Breast epithelium (tissue), 4 donors: ENCODE data around the gene RUNX3. TPM values are rescaled to one million over a fixed set of nuclear protein-coding genes. Genes with fewer than 3 reads are reported as not detected.
A peak's percentile ranks its signal among the peaks of the same experiment; 100 is the strongest.
"Not testable (repeated sequence)": the region's sequence is repeated elsewhere in the genome, so short reads cannot be mapped to it uniquely, and the experiment has no call there.

Experiments used
- DNase-seq, 2 donors: peaks; one replicate each; pipeline ENCODE4 v3.0.0-alpha.2; 2019; ENCODE audit warnings: low spot score in 2 of 2
- H3K27ac ChIP-seq, 2 donors: fragments of 200-600 bp; sonication (generic) in 1 of 2; one replicate each; pipeline ENCODE4 v1.5.1; 2016 to 2019; ENCODE audit warnings: mild to moderate bottlenecking in 1 of 2
- H3K27me3 ChIP-seq, 2 donors: fragments of 200-600 bp; sonication (generic) in 1 of 2; one replicate each; pipeline versions ENCODE4 v1.5.1 to v1.6.0; 2017 to 2019; ENCODE audit warnings: control low read depth in 1 of 2, mild to moderate bottlenecking in 1 of 2
- H3K36me3 ChIP-seq: fragments of 200-600 bp; one replicate; pipeline ENCODE4 v1.5.1; 2019
- H3K4me1 ChIP-seq, 2 donors: fragments of 200-600 bp; sonication (generic); one replicate each; pipeline ENCODE4 v1.5.1; 2016 to 2019; ENCODE audit warnings: control low read depth in 1 of 2
- H3K4me3 ChIP-seq, 3 donors: fragments of 200-600 bp; sonication (generic); 1 replicate in 2 of 3; 2 replicates in 1 of 3; pipeline ENCODE4 v1.5.1; 2016 to 2019; ENCODE audit warnings: mild to moderate bottlenecking in 3 of 3, moderate library complexity in 2 of 3
- H3K9me3 ChIP-seq, 2 donors: fragments of 200-600 bp; sonication (generic) in 1 of 2; one replicate each; pipeline ENCODE4 v1.5.1; 2016 to 2019; ENCODE audit warnings: control low read depth in 1 of 2
- POLR2A ChIP-seq: fragments of 450-650 bp; IDR thresholded peaks from one replicate; pipeline ENCODE4 v1.6.1; 2016; ENCODE audit warnings: antibody characterized with exemption, mild to moderate bottlenecking, moderate library complexity
- POLR2AphosphoS5 ChIP-seq, 3 donors: sonication (generic); formaldehyde crosslinking; IDR thresholded peaks; one replicate each; pipeline ENCODE4 v1.6.1; 2017; ENCODE audit warnings: antibody characterized with exemption in 3 of 3
- intact Hi-C: fragments of 100-400 bp; cut with DNase I; formaldehyde crosslinking; loops from one replicate; pipeline ENCODE4 v1.15.1; 2023; ENCODE audit warnings: low total_unique reads
- total RNA-seq, 3 donors: library from RNA; depleted of rRNA; stranded (reverse); fragments of >200 nt; gene quantifications; one replicate each; pipeline ENCODE4 v1.1.0, GENCODE V29; 2016
- TF ChIP-seq, protein P1 (sequence below), 3 donors: fragments of 450-650 bp; IDR thresholded peaks; one replicate each; pipeline ENCODE4 v1.5.1; 2016 to 2017; ENCODE audit warnings: antibody characterized with exemption in 3 of 3, mild to moderate bottlenecking in 3 of 3, moderate library complexity in 3 of 3

RUNX3 gene
- 1 to 10 TPM; 1.9 to 9.1 (median 5.6) TPM for total RNA-seq

DNA sequence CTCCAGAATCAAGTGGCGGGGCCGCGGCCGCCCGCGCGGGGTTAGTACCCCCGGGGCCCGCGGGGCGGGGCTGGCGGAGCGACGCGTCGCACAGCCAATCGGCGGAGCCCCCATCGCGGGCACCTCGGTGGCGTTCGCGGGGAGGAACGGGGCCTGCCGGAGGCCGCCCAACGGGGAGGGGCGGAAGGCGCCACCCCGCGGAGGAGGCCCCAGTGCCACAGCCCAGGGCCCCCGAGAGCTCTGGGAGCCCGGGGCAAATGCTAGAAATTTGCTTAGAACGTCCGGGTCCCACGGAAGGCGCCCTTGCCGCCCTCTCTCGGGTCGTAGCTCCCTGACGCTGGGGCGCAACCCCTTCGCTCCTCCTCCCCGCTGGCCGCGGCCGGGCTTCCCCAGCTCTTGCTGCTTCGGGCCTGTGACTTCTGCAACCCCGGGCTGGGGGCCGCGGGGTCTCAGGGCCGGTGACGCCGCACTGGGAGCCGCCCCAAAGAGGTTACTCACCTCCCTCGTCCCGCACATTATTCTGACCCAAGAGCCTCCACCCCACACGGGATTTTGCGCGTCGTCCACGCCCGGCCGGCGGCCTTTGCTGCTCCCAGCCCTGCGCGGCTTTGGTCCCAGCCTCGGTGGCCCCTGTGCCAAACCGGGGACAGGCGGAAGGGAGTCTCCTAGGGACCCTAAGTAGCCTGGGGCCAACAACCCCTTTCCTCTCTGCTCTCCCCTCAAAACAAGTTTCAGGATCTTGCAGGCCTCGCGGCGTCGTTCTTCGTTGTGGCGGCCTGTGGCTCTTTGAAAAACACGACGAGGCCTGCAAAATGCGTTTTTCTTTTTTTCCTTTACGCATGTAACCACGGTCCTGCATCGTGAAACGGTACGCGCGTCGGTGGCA, at the start of gene RUNX3:
TSS of gene RUNX3 (minus strand) at position 17 of the 886 bp plus-strand sequence. CDS start 408 bp downstream, outside the sequence.
- peak within 1 kb of the TSS; percentile 71 to 86 for H3K27ac ChIP-seq
- TF ChIP-seq, protein P1, sequence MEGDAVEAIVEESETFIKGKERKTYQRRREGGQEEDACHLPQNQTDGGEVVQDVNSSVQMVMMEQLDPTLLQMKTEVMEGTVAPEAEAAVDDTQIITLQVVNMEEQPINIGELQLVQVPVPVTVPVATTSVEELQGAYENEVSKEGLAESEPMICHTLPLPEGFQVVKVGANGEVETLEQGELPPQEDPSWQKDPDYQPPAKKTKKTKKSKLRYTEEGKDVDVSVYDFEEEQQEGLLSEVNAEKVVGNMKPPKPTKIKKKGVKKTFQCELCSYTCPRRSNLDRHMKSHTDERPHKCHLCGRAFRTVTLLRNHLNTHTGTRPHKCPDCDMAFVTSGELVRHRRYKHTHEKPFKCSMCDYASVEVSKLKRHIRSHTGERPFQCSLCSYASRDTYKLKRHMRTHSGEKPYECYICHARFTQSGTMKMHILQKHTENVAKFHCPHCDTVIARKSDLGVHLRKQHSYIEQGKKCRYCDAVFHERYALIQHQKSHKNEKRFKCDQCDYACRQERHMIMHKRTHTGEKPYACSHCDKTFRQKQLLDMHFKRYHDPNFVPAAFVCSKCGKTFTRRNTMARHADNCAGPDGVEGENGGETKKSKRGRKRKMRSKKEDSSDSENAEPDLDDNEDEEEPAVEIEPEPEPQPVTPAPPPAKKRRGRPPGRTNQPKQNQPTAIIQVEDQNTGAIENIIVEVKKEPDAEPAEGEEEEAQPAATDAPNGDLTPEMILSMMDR (IDR thresholded peaks at IDR 0.05), result no peak
- TF ChIP-seq POLR2A, result no peak
- TF ChIP-seq POLR2AphosphoS5 (IDR thresholded peaks at IDR 0.05), result no peak

DNA sequence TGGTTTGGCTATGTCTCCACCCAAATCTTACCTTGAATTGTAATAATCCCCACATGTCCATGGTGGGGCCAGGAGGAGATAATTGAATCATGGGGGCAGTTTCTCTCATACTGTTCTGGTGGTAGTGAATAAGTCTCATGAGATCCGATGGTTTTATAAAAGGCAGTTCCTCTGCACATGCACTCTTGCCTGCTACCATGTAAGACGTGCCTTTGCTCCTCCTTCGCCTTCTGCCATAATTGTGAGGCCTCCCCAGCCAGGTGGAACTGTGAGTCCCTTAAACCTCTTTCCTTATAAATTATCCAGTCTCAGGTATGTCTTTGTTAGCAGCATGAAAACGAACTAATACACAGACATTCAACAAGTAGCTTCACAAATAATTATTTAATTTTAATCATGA, 49.2 kb upstream of the RUNX3 start:
- H3K4me3 ChIP-seq, H3K36me3 ChIP-seq, H3K27ac ChIP-seq, DNase-seq, H3K4me1 ChIP-seq, H3K27me3 ChIP-seq, intact Hi-C loops: not testable (repeated sequence)
- peaks cover 10 to 15% of the 10 kb centered on the region in 2 donors for H3K9me3 ChIP-seq

More for the DNA sequence above, at the start of gene RUNX3:
- intact Hi-C loops, result no loop called here
- Histone ChIP-seq H3K4me3 (peak within 1 kb of the TSS; percentile 31 to 80 (median 62)), H3K4me1 (no peaks in the 10 kb centered on the region), H3K27me3 (peaks cover 6 to 76% of the 10 kb centered on the region in 2 donors), H3K9me3 (no peaks in the 10 kb centered on the region), H3K36me3 (no peaks in the 10 kb centered on the region)
- peak in 1 of 2 donors; percentile 70 for DNase-seq

DNA sequence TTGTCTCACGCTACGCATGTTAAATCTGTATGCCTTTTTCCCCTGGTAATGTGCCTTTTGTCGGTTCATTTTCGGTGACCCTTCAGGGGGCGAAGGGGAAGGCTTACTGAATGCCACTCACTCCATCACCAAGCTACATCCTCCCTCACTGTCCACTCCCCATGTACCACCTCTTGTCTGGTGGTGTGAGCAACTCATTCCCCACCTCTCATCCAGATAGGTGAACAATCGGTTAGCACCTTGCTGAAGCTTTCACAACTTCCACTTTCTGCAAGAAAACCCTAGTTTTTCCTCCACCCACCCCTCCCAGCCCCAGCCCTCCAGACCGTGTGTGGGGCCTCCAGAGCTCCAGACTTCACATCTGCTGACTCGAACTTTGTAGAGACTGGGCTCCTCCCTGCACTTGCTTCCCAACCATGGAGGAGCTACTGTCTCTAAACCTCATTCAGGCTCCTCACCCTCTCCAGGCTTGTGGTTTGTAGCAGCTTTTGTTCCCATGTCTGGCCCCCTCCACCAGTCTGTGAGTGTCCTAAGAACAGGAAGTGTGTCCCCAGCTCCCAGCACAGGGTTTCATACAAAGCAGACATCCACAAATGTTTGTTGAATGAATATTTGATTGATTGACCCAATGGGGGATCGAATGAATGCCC, 48.4 kb upstream of the RUNX3 start:
- no peak for DNase-seq
- TF ChIP-seq POLR2A (no peak), POLR2AphosphoS5 (IDR thresholded peaks at IDR 0.05) (no peak)
- TF ChIP-seq, protein P1 (IDR thresholded peaks at IDR 0.05), result no peak
- no peak overlapping the region for H3K27ac ChIP-seq

DNA sequence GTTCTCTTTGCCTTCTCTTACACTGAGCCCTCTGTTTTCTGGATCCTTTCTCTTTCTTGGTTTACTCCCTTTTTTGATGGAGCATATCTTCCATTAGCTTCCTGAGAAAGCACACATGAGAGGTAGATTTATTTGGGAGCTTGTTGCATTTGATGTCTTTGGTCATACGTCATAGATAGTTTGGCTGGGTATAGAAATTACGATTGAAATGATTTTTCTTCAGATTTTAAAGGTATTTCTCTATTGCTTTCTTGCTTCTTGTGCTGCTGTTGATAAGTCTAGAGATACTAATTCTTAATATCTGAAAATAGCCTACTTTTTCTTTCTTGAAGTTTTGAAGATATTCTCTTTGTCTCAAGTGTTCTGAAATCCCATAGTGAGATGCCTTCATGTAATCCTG, 45.3 kb upstream of the RUNX3 start:
- no peak for DNase-seq
- no peak overlapping the region for H3K4me3 ChIP-seq
- H3K36me3 ChIP-seq, result no peaks in the 10 kb centered on the region
- H3K27me3 ChIP-seq, result no peaks in the 10 kb centered on the region
- TF ChIP-seq, protein P1 (IDR thresholded peaks at IDR 0.05), result no peak
- H3K4me1 ChIP-seq, result no peaks in the 10 kb centered on the region
- H3K27ac ChIP-seq, result no peak overlapping the region
- H3K9me3 ChIP-seq, result peaks cover 10 to 15% of the 10 kb centered on the region in 2 donors
- intact Hi-C loops, result no loop called here

More for the DNA sequence above, 48.4 kb upstream of the RUNX3 start:
- Histone ChIP-seq H3K4me1 (no peaks in the 10 kb centered on the region), H3K4me3 (no peak overlapping the region), H3K36me3 (no peaks in the 10 kb centered on the region), H3K27me3 (no peaks in the 10 kb centered on the region), H3K9me3 (peaks cover 10 to 15% of the 10 kb centered on the region in 2 donors)
- intact Hi-C loops, result no loop called here

DNA sequence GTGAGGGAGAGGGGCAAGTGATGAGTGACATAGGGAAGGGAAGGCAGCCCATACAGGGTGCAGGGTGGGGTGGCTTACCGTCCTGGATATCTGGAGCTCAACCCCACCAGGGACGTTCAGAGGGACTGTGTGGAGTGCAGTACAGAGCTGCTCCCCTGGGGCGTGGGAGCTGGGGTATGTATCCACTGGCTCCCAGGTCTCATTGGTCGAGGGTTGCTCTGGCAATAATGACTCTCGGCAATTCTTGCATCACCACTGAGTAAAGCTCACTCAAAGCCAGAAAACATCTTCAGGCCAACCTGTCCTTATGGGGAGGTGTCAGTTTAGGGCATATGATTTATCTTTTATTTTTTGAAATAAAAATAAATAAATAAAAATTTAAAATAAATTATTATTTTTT, 43.2 kb upstream of the RUNX3 start:
- no peaks in the 10 kb centered on the region for H3K4me1 ChIP-seq
- TF ChIP-seq, protein P1 (IDR thresholded peaks at IDR 0.05), result no peak
- no peak for TF ChIP-seq POLR2AphosphoS5 (IDR thresholded peaks at IDR 0.05)
- no peak for TF ChIP-seq POLR2A
- no peak for DNase-seq
- H3K9me3 ChIP-seq, result peaks cover 10 to 15% of the 10 kb centered on the region in 2 donors
- H3K27me3 ChIP-seq, result no peaks in the 10 kb centered on the region
- intact Hi-C loops, result no loop called here
- H3K36me3 ChIP-seq, result no peaks in the 10 kb centered on the region
- H3K27ac ChIP-seq, result no peak overlapping the region
- H3K4me3 ChIP-seq, result no peak overlapping the region
